ENCODE results near the gene TOGARAM1.
A peak's percentile ranks its signal among the peaks of the same experiment; 100 is the strongest.

Gene TOGARAM1

GRCh38 chr14:44959538-44959937 is 2.5 kb upstream of the TOGARAM1 start:
- DNase-seq (no peak), ATAC-seq (no peak)
- Mint-ChIP-seq H3K27ac (no peak overlapping the region), H3K4me1 (peaks cover 36% of the 10 kb centered on the region), H3K4me3 (peak overlapping the region in 1 of 2 donors; percentile 57), H3K27me3 (no peaks in the 10 kb centered on the region), H3K9me3 (no peaks in the 10 kb centered on the region)

- no peaks in the 10 kb centered on the region for H3K9me3 Mint-ChIP-seq
- H3K27me3 Mint-ChIP-seq: no peaks in the 10 kb centered on the region
- DNase-seq (no peak), ATAC-seq (no peak)
- no peak overlapping the region for H3K4me3 Mint-ChIP-seq
- H3K27ac Mint-ChIP-seq: peak overlapping the region in 1 of 2 donors; percentile 33
- peaks cover 42% of the 10 kb centered on the region for H3K4me1 Mint-ChIP-seq
Measured at GRCh38 chr14:44960146-44960545, 1.8 kb upstream of the TOGARAM1 start.

- no peaks in the 10 kb centered on the region for H3K9me3 Mint-ChIP-seq
- no peak for ATAC-seq
- no peak for DNase-seq
- H3K27ac Mint-ChIP-seq: peak overlapping the region in 1 of 2 donors; percentile 33
- H3K4me1 Mint-ChIP-seq: peaks cover 42% of the 10 kb centered on the region
- H3K4me3 Mint-ChIP-seq: no peak overlapping the region
- no peaks in the 10 kb centered on the region for H3K27me3 Mint-ChIP-seq
Measured at GRCh38 chr14:44960646-44961045, 1.3 kb upstream of the TOGARAM1 start.

DNA sequence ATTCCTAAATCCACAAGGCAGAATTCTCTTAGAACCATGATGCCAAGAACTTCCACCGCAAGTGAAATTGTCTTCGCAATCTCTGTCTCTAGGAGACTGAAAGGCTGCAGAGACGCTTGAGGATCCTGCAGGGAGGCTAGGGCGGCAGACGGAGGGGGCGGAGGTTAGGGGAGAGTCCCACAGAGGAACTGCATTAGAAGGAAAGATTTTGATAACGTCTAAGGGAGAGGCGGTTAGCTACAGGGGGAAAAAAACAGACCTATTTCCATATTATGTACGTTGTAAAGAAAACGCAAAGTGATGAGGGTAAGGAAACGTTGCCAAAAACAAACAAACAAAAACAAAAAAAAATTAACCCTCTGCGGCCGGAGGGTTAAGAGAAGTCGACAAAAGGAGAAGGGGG is 838 bp upstream of the TOGARAM1 start:
- ATAC-seq: peak; percentile 42
- DNase-seq: peak; percentile 40 to 49
- Mint-ChIP-seq H3K4me1 (peaks cover 42% of the 10 kb centered on the region), H3K9me3 (no peaks in the 10 kb centered on the region), H3K27ac (no peak overlapping the region), H3K27me3 (no peaks in the 10 kb centered on the region), H3K4me3 (no peak overlapping the region)

DNA sequence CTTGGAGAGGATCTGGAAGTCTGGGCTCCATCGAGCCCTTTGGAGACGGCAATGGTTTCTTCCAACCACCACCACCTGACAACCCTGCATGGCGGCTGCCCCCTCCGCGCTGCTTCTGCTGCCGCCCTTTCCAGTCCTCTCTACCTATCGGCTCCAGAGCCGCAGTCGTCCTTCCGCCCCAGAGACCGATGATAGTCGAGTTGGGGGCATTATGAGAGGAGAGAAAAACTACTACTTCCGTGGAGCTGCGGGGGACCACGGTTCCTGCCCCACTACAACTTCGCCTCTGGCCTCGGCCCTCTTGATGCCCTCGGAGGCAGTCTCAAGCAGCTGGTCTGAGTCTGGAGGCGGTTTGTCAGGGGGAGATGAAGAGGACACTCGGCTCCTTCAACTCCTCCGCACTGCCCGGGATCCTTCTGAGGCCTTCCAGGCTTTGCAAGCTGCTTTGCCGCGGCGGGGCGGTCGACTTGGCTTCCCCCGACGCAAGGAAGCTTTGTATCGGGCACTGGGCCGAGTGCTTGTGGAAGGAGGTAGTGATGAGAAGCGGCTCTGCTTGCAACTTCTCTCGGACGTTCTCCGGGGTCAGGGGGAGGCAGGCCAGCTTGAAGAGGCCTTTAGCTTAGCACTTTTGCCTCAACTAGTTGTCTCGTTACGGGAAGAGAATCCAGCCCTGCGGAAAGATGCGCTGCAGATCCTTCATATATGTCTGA is 499 bp downstream of the TOGARAM1 start:
- DNase-seq: no peak
- ATAC-seq: peak; percentile 46
- Mint-ChIP-seq H3K27me3 (no peaks in the 10 kb centered on the region), H3K27ac (no peak overlapping the region), H3K4me3 (no peak overlapping the region), H3K9me3 (no peaks in the 10 kb centered on the region), H3K4me1 (peaks cover 48% of the 10 kb centered on the region)

DNA sequence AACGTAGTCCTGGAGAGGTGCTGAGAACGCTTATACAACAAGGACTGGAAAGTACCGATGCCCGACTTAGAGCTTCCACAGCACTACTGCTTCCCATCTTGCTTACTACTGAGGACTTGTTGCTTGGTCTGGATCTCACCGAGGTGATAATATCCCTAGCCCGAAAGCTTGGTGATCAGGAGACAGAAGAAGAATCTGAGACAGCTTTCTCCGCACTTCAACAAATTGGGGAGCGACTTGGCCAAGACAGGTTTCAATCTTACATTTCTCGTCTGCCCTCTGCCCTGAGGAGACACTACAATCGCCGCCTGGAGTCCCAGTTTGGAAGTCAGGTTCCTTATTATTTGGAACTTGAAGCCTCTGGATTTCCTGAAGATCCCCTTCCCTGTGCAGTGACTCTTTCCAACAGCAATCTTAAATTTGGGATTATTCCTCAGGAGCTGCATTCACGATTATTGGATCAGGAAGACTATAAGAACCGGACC is 1.1 kb downstream of the TOGARAM1 start:
- ATAC-seq: no peak
- Mint-ChIP-seq H3K27ac (peak overlapping the region in 1 of 2 donors; percentile 41), H3K27me3 (no peaks in the 10 kb centered on the region), H3K9me3 (no peaks in the 10 kb centered on the region), H3K4me1 (peaks cover 51% of the 10 kb centered on the region), H3K4me3 (no peak overlapping the region)
- DNase-seq: no peak

DNA sequence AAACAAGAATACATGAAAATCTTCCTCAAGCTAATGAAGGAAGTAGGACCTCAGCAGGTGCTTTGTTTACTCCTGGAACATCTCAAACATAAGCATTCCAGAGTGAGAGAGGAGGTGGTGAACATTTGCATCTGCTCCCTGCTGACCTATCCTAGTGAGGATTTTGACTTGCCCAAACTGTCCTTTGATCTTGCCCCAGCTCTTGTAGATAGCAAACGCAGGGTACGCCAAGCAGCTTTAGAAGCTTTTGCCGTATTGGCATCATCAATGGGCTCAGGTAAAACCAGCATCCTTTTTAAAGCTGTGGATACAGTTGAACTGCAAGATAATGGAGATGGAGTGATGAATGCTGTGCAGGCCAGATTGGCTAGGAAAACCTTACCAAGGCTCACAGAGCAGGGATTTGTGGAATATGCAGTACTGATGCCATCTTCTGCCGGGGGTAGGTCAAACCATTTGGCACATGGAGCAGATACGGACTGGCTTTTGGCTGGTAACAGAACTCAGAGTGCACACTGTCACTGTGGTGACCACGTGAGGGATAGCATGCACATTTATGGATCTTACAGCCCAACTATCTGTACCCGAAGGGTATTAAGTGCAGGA is 1.9 kb downstream of the TOGARAM1 start:
- no peak for DNase-seq
- peaks cover 0 to 5% of the 10 kb centered on the region in 2 donors for H3K9me3 Mint-ChIP-seq
- ATAC-seq: no peak
- no peak overlapping the region for H3K4me3 Mint-ChIP-seq
- peak overlapping the region in 1 of 2 donors; percentile 16 for H3K27ac Mint-ChIP-seq
- no peaks in the 10 kb centered on the region for H3K27me3 Mint-ChIP-seq
- H3K4me1 Mint-ChIP-seq: peaks cover 59% of the 10 kb centered on the region

GRCh38 chr14:44966601-44967336 is 4.8 kb downstream of the TOGARAM1 start:
- DNase-seq (no peak), ATAC-seq (no peak)
- no peaks in the 10 kb centered on the region for H3K27me3 Mint-ChIP-seq
- peak overlapping the region; percentile 68 to 69 for H3K4me3 Mint-ChIP-seq
- peaks cover 69% of the 10 kb centered on the region for H3K4me1 Mint-ChIP-seq
- peaks cover 21 to 32% of the 10 kb centered on the region in 2 donors for H3K9me3 Mint-ChIP-seq
- peak overlapping the region in 1 of 2 donors; percentile 51 for H3K27ac Mint-ChIP-seq

DNA sequence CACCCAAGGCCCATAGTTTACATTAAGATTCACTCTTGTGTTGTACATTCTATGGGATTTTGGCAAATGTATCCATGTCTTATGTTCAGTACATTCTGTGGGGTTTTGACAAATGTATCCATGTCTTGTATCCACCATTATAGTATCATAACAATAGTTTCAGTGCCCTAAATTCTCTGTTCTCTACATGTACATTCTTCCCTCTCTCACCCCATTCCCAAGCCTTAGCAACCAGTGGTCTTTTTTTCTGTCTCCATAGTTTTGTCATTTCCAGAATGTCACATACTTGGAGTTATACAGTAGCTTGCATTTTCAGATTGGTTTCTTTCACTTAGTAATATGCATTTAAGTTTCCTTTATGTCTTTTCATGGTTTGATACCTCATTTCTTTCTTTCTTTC is 6.7 kb downstream of the TOGARAM1 start:
- Mint-ChIP-seq H3K4me3 (peak overlapping the region; percentile 6 to 41), H3K9me3 (peaks cover 23 to 36% of the 10 kb centered on the region in 2 donors), H3K4me1 (peaks cover 73% of the 10 kb centered on the region)

GRCh38 chr14:44970907-44971306 is 8.9 kb downstream of the TOGARAM1 start:
- no peak overlapping the region for H3K4me3 Mint-ChIP-seq
- no peak overlapping the region for H3K27ac Mint-ChIP-seq
- peaks cover 65% of the 10 kb centered on the region for H3K4me1 Mint-ChIP-seq
- peaks cover 23 to 36% of the 10 kb centered on the region in 2 donors for H3K9me3 Mint-ChIP-seq
- no peak for ATAC-seq
- no peak for DNase-seq
- no peaks in the 10 kb centered on the region for H3K27me3 Mint-ChIP-seq

More for the DNA sequence above, 6.7 kb downstream of the TOGARAM1 start:
- DNase-seq: no peak
- ATAC-seq: no peak
- no peak overlapping the region for H3K27ac Mint-ChIP-seq
- H3K27me3 Mint-ChIP-seq: no peaks in the 10 kb centered on the region

DNA sequence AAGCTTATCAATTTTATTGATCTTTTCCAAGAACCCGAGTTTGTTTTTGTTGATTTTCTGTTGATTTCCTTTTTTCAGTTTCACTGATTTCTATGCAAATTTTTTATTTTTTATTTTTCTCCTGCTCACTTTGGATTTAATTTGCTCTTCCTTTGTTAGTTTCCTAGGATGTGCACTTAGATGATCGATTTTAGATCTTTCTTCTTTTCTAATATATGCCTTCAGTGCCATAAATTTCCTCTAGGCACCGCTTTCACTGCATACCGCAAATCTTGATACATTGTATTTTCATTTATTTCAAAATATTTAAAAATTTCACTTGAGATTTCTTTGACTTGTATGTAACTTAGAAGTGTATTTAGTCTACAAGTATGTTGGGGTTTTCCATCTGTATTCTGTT is 9.5 kb downstream of the TOGARAM1 start:
- H3K9me3 Mint-ChIP-seq: peaks cover 23 to 36% of the 10 kb centered on the region in 2 donors
- no peak overlapping the region for H3K4me3 Mint-ChIP-seq
- DNase-seq (no peak), ATAC-seq (no peak)
- peaks cover 65% of the 10 kb centered on the region for H3K4me1 Mint-ChIP-seq
- no peak overlapping the region for H3K27ac Mint-ChIP-seq
- no peaks in the 10 kb centered on the region for H3K27me3 Mint-ChIP-seq

DNA sequence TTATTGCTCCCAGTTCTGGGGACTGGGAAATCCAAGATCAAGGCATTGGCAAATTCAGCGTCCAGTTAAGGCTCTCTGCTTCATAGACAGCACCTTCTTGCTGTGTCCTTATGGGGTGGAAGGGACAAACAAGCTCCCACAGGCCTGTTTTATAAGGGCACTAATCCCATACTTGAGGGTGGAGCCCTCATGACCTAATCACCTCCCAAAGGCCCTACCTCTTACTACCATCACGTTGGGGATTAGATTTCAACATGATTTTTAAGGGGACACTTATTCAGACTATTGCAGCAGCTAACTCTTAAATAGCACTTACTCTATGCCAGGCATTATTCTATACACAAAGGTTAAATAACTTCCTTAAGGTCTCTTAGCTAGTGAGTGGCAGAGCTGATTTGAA is 17.3 kb downstream of the TOGARAM1 start:
- Mint-ChIP-seq H3K9me3 (no peaks in the 10 kb centered on the region), H3K4me3 (no peak overlapping the region), H3K4me1 (peaks cover 32% of the 10 kb centered on the region), H3K27ac (no peak overlapping the region), H3K27me3 (no peaks in the 10 kb centered on the region)
- ATAC-seq (no peak), DNase-seq (no peak)

- no peak for ATAC-seq
- Mint-ChIP-seq H3K4me1 (peaks cover 31% of the 10 kb centered on the region), H3K27ac (no peak overlapping the region), H3K4me3 (no peak overlapping the region), H3K9me3 (no peaks in the 10 kb centered on the region), H3K27me3 (no peaks in the 10 kb centered on the region)
- DNase-seq: no peak
Measured at GRCh38 chr14:44979740-44980356, 17.9 kb downstream of the TOGARAM1 start.

DNA sequence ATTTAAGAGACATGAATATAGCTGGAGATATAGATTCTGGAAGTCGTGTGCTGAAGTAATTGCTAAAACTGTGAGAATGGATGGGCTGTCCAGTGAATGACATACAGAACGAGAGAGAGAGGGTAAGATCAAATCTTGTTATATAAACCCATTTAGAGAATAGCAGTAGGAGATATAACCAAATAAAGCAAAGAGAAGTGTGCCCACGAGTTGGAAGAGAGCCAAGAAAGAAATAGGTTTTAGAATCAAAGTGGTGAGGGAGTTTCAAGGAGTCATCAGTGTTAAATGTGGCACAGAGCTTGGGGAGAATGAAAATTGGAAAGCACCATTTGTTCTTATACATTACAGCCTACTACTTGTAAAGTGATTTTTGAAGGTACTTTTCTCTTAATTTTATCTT is 19.2 kb downstream of the TOGARAM1 start:
- ATAC-seq (peak; percentile 48), DNase-seq (no peak)
- H3K27ac Mint-ChIP-seq: peak overlapping the region in 1 of 2 donors; percentile 1

GRCh38 chr14:44982594-44982993 is 20.6 kb downstream of the TOGARAM1 start:
- H3K27me3 Mint-ChIP-seq: no peaks in the 10 kb centered on the region
- no peak overlapping the region for H3K27ac Mint-ChIP-seq
- no peak overlapping the region for H3K4me3 Mint-ChIP-seq
- DNase-seq (no peak), ATAC-seq (peak; percentile 50)
- peaks cover 31% of the 10 kb centered on the region for H3K4me1 Mint-ChIP-seq
- H3K9me3 Mint-ChIP-seq: no peaks in the 10 kb centered on the region

More for the DNA sequence above, 19.2 kb downstream of the TOGARAM1 start:
- H3K4me1 Mint-ChIP-seq: peaks cover 31% of the 10 kb centered on the region
- H3K27me3 Mint-ChIP-seq: no peaks in the 10 kb centered on the region
- no peaks in the 10 kb centered on the region for H3K9me3 Mint-ChIP-seq
- no peak overlapping the region for H3K4me3 Mint-ChIP-seq

All from stimulated activated naive CD8-positive, alpha-beta T cell treated with anti-CD3 and anti-CD28 coated beads, Interleukin-15, amount 100 ng/mL, for 72 hours (primary cell).